NCI-H1930 (cell line): ENCODE measurements around the gene CASKIN1.

ENCODE experiments used
- DNase-seq, 2 experiments: peaks; one replicate each; lab custom pipeline; 2025; lab: John Stamatoyannopoulos, UW

CASKIN1 gene

GRCh38 chr16:2177561-2177960 is 18.8 kb downstream of the CASKIN1 start:
- no peak for DNase-seq

GRCh38 chr16:2177101-2177500 is 19.3 kb downstream of the CASKIN1 start:
- no peak for DNase-seq

GRCh38 chr16:2176047-2176446 is 20.4 kb downstream of the CASKIN1 start:
- DNase-seq = no peak

- DNase-seq = no peak
Observed at GRCh38 chr16:2175454-2175853, 21.0 kb downstream of the CASKIN1 start.

- no peak for DNase-seq
Observed at GRCh38 chr16:2174396-2175131, 21.8 kb downstream of the CASKIN1 start.

- DNase-seq = no peak
Observed at GRCh38 chr16:2173916-2174315, 22.5 kb downstream of the CASKIN1 start.

GRCh38 chr16:2173366-2173765 is 23.0 kb downstream of the CASKIN1 start:
- DNase-seq = no peak

- DNase-seq = no peak
Observed at GRCh38 chr16:2172688-2173335, 23.6 kb downstream of the CASKIN1 start.

- no peak for DNase-seq
Observed at GRCh38 chr16:2171601-2172178, 24.7 kb downstream of the CASKIN1 start.

- no peak for DNase-seq
Observed at GRCh38 chr16:2170587-2171435, 25.6 kb downstream of the CASKIN1 start.

- no peak for DNase-seq
Observed at GRCh38 chr16:2170080-2170479, 26.3 kb downstream of the CASKIN1 start.

- DNase-seq = no peak
Observed at GRCh38 chr16:2167068-2167638, 29.3 kb downstream of the CASKIN1 start.

- no peak for DNase-seq
Observed at GRCh38 chr16:2166263-2167067, 29.9 kb downstream of the CASKIN1 start.

- DNase-seq = no peak
Observed at GRCh38 chr16:2165861-2166260, 30.5 kb downstream of the CASKIN1 start.

GRCh38 chr16:2163211-2163881 is 33.1 kb downstream of the CASKIN1 start:
- no peak for DNase-seq

GRCh38 chr16:2162676-2163118 is 33.7 kb downstream of the CASKIN1 start:
- no peak for DNase-seq

- DNase-seq = no peak
Observed at GRCh38 chr16:2161911-2162310, 34.5 kb downstream of the CASKIN1 start.

- DNase-seq = no peak
Observed at GRCh38 chr16:2160915-2161551, 35.4 kb downstream of the CASKIN1 start.

- no peak for DNase-seq
Observed at GRCh38 chr16:2159175-2159838, 37.1 kb downstream of the CASKIN1 start.

- DNase-seq = no peak
Observed at GRCh38 chr16:2158262-2158638, 38.2 kb downstream of the CASKIN1 start.
